HT-29 (cell line): ENCODE results near the gene UPK3BL1. TPM values are rescaled to one million over a fixed set of nuclear protein-coding genes. Genes with fewer than 3 reads are reported as not detected.
"Not testable (repeated sequence)": the region's sequence is repeated elsewhere in the genome, so short reads cannot be mapped to it uniquely, and the experiment has no call there.

Experiments
- DNase-seq: peaks from one replicate; pipeline ENCODE4 v3.0.0-alpha.2; 2015; ENCODE audit warnings: low spot score
- total RNA-seq: library from RNA; depleted of rRNA; stranded (reverse); fragments of >200 nt; shearing (Covaris generic); gene quantifications from 2 replicates; pipeline ENCODE4 v1.2.3, GENCODE V29; 2014

The UPK3BL1 gene
- total RNA-seq, 1 experiment from 2014 or later, result 44.1 TPM

DNA sequence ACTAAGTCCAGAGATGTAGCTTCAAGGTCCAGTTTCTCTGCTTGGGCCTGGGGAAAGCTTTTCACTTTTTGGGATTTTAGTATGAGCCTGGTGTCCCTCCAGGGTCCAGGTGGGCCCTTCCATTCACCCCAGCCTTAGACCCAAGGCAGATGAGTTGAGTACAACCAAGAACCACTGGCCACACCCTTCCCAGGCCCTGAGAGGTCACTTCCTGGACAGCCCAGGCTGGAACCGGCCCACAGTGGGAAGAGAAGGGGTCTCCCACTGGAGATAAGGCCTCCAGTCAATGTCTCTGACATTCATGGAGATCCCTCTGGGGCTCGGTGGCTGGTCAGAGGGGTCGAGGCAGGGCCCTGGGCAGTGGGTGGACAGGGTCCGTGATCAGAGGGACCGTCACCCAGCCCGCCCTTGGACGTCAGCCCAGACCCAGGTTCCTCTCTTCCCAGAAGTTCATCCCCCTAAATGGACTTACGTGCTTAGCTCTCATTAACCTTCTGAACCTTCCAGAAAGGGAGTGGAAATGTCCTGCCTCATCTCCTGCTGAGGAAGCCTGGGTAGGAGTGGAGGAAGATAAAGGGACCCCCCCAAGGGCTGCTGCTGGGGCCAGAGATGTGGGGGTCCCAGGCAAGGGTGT lies 15.2 kb downstream of the UPK3BL1 start:
- not testable (repeated sequence) for DNase-seq

DNA sequence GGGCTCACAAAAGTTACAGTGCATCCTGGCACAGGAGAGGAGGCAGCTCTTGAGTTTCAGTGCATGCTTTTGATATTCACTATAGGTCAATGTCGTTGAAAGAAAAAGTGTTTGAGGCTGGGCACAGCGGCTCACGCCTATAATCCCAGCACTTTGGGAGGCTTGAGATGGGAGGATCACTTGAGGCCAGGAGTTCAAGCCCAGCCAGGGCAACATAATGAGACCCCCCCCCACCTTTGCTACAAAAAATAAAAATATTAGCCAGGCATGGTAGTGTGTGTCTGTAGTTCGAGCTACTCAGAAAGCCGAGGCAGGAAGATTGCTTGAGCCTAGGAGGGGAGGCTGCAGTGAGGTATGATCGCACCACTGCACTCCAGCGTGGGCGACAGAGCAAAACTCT lies 24.5 kb downstream of the UPK3BL1 start:
- DNase-seq, result not testable (repeated sequence)

DNA sequence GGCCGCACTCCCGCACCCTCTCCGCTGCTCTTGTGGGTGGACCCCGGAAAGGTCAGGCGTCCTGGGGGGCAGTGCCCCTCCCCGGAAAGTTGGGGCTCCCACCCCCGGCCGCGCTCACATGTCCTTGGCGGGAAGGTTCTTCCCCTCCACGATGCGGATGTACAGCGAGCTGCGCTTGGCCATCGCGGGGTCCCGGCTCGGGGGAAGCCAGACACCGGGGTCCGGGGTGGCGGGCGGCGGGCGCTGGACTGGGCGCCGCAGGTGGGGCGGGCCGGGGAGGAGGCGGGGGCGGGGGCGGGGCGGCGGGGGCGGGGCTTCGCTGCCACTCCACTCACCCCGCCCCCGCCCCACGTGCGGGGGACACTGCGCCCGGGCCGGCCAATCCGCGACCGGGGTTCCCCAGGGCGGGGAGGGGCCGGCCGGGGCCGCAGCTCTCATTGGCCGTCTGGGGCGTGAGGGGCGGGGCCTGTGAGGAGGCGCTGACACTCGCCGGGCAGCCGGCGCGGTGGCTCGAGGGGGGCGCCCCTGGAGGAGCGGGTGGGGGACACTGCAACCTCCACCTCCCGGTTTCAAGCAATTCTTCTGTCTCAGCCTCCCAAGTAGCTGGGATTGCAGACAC lies 26.0 kb downstream of the UPK3BL1 start, which contains the start of gene RASA4:
Gene RASA4 (minus strand): TSS at position 250 of the 619 bp plus-strand sequence. CDS start 67 bp downstream, at position 183.
- peak; percentile 1 for DNase-seq

DNA sequence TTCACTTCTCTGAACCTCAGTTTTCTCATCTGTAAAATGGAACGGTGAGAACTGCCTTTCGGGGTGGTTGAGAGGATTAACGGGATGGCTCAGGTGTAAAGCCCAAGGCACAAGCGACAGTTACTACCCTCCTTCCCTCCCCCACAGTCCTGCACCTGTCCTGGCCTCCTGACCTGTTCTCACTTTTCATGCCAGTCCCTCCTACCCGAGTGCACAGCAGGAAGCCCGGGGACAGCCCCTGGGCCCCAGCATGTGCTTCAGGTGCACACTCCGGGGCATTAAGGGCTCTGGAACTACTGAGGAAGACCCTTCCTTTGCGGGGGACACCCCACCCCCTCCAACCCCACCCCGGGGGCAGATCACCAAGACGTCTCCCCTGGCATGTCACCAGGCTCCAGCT lies 26.7 kb downstream of the UPK3BL1 start:
- DNase-seq, result not testable (repeated sequence)

DNA sequence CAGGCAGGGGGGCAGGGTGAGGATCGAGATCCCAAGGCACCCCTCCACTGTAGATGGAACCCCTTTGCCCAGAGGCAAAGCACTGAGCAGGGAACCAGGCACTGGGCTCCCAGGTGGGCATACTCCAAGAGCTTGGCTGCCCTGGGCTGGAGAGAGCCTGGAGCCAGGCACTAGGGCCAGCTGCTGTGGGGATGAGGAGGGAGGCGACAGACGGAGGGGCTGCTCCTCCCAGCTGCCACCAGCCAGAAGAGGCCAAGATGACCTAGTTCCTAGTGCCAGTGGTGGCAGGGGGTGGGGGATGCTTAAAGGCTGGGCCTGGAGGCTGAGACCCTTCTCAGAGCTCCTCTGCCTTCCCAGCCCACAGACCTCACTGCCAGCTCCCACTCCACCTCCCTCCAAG lies 27.7 kb downstream of the UPK3BL1 start:
- not testable (repeated sequence) for DNase-seq

DNA sequence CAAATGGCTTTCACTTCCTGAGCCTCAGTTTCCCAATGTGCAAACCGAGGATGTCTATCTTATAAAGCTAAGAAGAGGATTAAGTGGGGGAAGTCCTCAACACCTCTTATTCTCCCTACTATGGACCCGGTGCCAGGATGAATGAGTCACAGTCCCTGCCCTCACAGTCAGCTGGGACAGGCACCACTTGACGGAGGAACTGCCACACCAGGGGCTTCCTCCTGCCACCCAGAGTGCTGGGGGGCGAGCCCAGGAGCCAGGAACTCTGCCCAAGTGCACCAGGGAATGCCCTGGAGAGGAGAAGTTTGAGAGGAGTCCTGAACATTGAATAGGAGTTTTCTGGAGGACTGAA lies 28.3 kb downstream of the UPK3BL1 start:
- not testable (repeated sequence) for DNase-seq

DNA sequence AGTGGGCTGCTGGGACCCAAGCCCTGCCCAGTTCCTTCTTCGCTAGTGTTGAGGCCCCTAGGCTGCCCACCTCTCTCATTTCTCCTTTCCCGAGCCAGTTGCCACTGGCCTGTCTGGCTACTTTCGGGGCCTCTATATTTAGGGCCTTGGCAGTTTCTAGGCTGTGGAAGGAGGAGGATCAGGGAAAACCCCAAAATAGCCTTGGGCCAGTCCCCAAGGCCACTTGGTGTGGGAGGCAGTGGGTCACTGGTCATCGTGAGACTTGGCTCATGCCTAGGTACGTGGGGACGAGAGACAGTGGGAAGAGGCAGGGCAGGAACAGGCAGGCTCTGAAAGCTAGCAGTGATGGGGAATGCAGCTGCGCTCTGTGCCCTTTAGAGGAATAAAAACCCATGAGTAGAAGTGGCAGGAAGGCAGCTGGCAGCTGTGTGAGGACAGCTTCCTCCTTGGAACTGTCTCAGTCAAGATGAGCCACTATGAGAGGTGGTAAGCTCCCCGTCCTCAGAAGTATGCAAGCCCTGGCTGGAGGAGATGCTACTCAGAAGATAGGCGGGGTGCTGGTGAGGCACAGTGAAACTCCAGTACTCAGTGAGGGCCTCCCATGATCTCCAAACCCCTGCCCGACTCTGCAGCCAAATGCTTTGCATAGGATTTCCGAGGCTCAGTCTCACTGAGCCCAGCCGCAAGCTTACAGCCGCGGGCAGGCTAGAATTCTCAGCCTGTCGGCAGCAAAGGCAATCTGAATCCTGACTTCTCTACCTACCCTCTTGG lies 28.8 kb downstream of the UPK3BL1 start:
- DNase-seq, result not testable (repeated sequence)

DNA sequence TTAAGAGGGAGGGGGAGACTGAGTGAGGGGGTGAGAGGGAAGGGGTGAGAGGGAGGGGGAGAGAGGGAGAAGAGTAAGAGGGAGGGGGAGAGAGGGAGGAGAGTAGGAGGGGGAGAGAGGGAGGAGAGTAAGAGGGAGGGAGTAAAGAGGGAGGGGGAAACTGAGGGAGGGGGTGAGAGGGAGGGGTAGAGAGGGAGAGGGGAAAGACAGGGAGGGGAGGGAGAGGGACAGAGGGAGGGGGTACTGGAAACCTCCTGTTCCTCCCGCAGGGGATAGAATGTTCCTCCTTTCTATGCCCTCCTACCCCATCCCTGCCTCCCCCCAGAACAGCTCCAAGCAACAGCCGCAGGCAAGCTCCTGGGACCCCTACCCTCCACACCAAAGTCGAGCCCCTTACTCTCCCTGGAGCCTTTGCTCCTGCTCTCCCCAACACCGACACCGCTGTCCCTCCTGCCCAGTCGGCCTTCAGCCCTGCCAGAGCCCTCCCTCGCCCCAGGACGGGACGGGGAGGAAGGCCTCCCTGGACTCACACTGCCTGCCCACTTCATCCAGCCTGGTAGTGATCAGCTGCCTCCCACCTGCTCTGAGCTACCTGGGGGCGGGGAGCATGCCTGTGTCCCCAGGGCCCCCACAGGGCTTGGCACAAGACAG lies 30.8 kb downstream of the UPK3BL1 start:
- DNase-seq, result peak; percentile 1

DNA sequence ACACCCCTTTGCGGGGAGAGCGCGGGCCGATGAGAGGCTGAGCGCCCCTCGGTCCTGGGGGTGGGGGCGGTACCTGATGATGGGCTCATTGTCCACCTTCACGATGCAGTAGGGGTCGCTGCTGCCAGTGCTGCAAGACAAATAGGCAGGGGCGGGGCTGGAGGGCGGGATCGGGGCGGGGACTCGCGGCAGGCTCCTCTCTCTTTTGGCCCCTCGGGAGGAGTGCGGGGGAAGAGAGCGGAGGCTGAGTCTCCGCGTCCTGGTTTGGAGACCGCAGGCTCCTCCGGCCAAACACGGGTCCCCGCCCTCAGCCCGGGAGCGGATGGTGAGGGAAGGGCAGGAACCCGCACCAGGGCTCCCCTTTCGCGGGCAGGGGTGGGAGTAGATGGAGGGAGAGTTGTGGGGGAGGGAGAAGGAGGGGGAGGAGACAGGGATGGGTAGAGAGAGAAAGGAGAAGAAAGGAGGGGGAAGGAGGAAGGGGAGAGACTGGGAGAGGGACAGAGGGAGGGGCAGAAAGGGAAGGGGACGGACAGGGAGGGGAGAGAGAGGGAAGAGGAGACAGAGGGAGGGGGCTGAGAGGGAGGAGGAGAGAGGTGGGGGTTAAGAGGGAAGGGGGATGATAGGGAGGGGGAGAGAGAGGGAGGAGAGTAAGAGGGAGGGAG lies 31.4 kb downstream of the UPK3BL1 start:
- not testable (repeated sequence) for DNase-seq

DNA sequence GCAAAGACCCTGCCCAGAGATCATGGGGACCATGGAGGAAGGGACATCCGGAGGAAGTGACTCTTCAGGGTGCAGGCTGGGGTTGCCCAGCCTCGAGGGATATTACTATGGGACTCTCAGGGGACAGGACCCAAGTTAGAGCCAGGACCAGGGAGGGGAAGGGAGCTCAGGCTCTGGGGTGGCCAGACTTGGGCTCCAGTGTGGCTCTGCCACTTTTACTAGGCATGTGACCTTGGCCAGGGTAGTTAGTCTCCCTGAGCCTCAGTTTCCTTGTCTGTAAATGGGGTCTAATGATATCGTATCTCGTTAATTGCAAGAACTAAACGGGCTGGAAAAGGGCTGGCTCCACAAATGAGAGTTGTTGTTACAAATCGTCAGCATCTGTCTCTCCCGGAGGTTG lies 32.1 kb downstream of the UPK3BL1 start:
- not testable (repeated sequence) for DNase-seq

DNA sequence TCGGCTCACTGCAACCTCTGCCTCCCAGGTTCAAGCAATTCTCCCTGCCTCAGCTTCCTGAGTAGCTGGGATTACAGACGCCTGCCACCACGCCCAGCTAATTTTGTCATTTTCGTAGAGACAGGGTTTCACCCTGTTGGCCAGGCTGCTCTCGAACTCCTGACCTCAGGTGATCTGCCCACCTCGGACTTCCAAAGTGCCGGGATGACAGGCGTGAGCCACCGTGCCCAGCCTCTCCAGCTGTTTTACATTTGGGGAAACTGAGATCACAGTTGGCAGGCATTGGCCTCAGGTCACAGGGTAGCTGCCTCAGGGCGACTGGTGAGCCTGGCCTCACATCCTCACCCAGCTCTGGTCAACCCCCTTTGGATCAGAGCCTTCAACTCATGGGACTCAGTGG lies 32.9 kb downstream of the UPK3BL1 start:
- DNase-seq, result not testable (repeated sequence)

DNA sequence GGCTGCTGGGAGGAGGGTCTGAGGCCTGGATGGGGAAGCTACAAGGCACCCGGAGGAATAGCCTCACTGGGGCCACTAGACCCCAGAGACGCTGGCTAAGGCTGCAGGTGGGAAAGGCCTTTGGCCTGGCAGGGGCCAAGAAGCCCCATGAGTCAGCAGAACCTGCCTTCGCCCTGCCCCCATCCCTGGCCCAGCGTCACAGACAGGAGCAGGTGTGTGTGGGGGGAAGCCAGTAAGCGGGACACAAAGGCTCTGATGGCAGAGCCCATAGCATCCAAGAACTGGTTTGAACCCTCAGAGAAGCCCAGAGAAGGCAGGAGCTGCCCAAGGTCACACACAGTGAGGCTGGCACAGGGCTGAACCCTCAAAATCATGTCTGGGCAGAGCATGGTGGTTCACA lies 35.7 kb downstream of the UPK3BL1 start:
- not testable (repeated sequence) for DNase-seq

DNA sequence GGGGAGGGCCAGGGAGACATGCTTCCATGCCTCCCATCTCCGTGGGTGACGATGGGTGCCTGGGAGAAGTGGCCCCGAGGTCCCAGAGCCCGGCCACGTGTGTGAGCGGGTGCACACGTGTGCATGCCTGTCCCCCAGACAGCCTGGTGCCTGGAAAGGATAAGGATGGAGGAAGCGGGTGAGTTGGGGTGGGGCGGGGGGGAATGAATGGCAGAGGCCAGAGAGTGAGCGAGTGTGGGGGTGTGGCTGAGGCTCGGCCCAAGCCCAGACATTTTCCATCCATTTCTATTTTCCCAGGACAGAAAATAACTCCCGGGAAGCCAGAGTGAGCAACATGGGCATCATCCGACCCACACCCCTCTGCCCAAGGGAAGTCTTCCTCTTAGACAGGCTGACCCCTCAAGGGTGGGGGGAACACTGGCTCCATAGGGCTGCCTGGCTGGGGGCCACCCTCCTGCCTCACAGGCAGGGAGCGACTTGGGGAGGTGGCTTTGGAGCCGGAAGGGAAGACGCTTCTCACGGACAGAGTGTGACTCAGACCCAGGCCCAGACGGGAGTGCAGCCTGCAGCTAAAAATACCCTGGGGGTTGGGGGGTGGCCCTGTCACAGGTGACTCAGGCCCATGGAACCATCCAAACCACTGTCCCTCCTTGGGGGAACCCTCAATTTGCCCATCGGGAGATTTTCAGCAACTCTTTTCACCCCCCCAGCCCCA lies 38.0 kb downstream of the UPK3BL1 start:
- DNase-seq, result not testable (repeated sequence)

DNA sequence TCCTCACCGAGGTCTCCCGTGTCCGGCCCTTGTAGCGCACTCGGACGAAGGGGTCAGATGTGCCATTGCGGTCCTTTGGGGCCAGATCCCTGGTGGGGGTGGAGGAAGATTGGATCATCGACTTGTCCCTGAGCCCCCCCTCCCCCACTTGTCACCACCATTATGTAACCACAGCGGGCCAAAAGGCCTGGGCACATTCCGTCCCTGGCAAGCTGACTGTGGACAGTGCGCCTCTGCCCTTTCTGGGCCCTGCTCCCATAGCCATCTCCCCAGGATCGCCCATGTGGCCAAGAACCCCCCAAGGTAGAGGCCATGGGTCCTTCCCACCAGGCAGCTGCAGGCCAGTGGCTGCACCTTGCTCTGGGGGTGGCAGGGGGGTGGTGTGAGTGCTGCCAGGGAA lies 40.3 kb downstream of the UPK3BL1 start:
- DNase-seq, result not testable (repeated sequence)

DNA sequence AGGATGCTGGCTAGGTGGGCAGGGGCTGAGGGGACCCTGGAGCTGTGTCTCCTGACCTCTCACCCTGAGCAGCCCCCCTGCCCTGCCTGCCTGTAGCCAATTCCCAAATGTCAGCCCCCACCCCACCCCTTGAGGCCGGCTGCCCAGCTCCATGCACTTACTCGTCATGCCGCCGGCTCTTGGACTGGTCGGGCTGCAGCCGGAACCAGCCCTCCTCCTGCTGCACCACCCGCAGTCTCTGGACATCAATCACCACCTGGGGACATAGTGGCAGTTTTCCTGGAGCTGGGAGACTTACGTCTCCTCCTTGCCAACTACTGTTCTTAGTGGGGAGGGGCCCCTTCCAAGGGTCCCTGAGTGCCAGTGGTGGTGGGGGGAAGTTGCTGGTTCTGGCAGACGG lies 42.9 kb downstream of the UPK3BL1 start:
- DNase-seq, result not testable (repeated sequence)

DNA sequence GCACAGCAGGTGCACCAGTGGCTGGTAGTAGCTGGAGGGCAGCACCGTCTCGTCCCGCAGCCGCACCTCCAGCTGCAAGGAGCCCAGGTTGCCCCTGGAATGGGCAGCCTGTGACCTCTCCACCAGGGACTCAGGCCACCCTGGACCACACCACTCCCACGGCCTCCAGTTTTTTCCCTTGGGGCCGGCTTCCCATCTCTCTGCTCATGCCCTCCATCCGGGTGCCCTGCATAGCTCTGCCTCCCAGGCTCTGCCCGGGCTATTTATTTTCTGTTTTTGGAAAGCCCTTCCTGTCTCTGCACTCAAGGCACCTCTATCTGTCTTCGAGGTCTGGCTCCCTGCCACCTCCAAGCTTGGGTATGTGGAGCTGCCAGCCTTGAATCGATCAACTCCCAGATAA lies 46.6 kb downstream of the UPK3BL1 start:
- not testable (repeated sequence) for DNase-seq

DNA sequence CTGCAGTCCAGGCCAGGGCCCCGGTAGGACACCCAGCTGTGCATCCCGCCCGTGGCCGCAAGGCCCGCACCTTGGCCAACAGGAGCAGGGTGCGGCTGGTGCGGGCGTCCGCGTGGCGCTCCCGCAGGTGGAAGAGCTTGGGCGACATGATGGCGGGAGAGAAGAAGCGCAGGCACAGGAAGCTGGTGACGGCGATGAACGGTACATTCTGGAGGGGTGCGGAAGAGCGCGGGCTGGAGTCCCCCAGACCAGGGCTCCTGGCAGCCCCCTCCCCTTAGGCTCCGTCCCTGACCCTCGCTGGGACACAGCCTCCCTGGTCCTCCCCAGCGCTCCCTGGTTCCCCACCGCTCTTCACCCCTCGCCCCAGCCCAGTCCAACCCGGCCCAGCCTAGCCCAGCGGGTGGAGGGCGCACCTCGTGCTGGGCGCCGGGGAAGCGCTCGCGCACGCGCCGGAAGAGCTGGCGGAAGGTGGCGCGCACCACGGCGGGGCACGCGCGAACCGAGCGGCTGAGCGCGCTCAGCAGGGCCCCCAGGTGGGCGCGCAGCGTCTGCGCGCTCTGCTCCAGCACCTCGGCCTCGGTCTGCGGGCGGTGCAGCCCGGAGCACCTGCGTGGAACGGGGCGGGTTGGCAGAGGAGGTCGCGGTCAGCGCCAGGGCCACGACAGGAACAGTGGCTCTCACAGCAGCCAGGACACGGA lies 48.8 kb downstream of the UPK3BL1 start:
- not testable (repeated sequence) for DNase-seq

DNA sequence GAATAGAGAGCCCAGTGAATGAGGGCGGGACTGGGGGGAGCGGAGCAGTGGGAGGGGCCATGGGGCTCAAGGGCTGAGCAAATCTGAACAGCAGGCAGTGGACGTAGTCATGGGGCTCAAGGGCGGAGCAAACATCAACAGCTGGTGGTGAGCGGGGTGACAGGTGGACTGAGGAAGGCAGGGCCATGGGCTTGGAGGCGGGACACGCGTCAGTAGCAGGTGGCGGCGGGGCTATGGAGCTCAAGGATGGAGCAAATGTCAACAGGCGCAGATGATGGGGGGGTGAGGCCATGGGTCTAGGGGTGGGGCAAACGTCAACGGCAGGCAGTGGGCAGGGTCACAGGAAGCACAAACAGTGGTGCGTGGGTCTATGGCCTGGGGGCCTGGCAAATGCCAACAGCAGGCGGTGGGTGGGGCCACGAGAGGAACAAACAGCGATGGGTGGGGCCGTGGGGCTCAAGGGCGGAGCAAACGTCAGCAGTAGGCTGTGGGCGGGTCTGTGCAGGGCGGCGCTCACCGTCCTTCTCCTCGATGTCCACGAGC lies 50.0 kb downstream of the UPK3BL1 start:
- not testable (repeated sequence) for DNase-seq

DNA sequence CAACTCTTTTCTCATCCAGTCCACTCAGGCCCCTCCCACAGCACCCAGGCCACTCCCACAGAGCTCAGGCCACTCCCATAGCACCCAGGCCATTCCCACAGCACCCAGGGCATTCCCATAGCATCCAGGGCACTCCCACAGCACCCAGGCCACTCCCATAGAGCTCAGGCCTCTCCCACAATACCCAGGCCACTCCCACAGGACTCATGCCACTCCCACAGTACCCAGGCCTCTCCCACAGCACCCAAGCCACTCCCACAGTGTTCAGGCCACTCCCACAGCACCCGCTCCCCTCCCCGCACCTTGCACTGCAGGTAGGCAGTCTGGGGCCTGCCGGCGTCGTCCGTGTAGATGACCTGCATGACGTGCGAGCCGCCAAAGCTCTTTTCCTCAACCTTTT lies 52.7 kb downstream of the UPK3BL1 start:
- not testable (repeated sequence) for DNase-seq
